DOHH2 (cell line): Measurements from ENCODE around the gene PARD6B.
"Not testable (repeated sequence)": the region's sequence is repeated elsewhere in the genome, so short reads cannot be mapped to it uniquely, and the experiment has no call there.

Experiments
- EZH2phosphoT487 ChIP-seq: fragments of 200-600 bp; sonication (generic); IDR thresholded peaks from 2 replicates; pipeline ENCODE4 v1.6.1; 2017; ENCODE audit warnings: borderline replicate concordance, mild to moderate bottlenecking, antibody characterized with exemption, low read length, moderate library complexity, mixed read lengths
- TF ChIP-seq, protein P1 (sequence below): fragments of 200-600 bp; sonication (generic); IDR thresholded peaks from one replicate; pipeline ENCODE4 v1.5.1; 2014; ENCODE audit warnings: antibody characterized with exemption, mild to moderate bottlenecking, low read depth, low read length; ENCODE audit not compliant: poor library complexity, severe bottlenecking

DNA sequence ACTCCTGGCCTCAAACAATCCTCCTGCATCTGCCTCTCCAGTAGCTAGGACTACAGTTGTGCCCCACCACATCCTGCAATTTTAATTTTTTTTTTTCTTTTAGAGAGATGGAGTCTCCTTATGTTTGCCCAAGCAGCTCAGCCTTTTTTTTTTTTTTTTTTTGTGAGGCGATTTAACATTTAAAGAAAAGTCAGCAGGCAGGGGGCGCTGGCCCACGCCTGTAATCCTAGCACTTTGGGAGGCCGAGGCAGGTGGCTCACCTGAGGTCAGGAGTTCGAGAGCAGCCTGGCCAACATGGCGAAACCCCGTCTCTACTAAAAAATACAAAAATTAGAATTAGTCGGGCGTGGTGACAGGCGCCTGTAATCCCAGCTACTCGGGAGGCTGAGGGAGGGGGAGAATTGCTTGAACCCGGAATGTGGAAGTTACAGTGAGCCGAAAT is 62.2 kb downstream of the PARD6B start:
- TF ChIP-seq EZH2phosphoT487: not testable (repeated sequence)
- TF ChIP-seq, protein P1, sequence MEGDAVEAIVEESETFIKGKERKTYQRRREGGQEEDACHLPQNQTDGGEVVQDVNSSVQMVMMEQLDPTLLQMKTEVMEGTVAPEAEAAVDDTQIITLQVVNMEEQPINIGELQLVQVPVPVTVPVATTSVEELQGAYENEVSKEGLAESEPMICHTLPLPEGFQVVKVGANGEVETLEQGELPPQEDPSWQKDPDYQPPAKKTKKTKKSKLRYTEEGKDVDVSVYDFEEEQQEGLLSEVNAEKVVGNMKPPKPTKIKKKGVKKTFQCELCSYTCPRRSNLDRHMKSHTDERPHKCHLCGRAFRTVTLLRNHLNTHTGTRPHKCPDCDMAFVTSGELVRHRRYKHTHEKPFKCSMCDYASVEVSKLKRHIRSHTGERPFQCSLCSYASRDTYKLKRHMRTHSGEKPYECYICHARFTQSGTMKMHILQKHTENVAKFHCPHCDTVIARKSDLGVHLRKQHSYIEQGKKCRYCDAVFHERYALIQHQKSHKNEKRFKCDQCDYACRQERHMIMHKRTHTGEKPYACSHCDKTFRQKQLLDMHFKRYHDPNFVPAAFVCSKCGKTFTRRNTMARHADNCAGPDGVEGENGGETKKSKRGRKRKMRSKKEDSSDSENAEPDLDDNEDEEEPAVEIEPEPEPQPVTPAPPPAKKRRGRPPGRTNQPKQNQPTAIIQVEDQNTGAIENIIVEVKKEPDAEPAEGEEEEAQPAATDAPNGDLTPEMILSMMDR: peak; percentile 64
